ENCODE measurements around the gene CCL26.

Gene CCL26

GRCh38 chr7:75719626-75720025 is 52.4 kb downstream of the CCL26 start:
- H3K36me3 ChIP-seq (ENCODE audit: control insufficient read depth, insufficient read depth, low read length) = no peaks in the 10 kb centered on the region
- no peaks in the 10 kb centered on the region for H3K9me3 ChIP-seq (ENCODE audit: control insufficient read depth, insufficient read depth, low read length)
- H3K4me3 ChIP-seq (ENCODE audit: low read depth, low read length) = no peak overlapping the region
- H3K4me1 ChIP-seq (ENCODE audit: control insufficient read depth, insufficient read depth, low read length) = no peaks in the 10 kb centered on the region
- H3K9ac ChIP-seq (ENCODE audit: low read depth, low read length) = no peak overlapping the region
- H3K27me3 ChIP-seq (ENCODE audit: control insufficient read depth, insufficient read depth, low read length) = no peaks in the 10 kb centered on the region
